ENCODE measurements around the gene DOCK4. TPM values are rescaled to one million over a fixed set of nuclear protein-coding genes. Genes with fewer than 3 reads are reported as not detected.

DOCK4 gene
- total RNA-seq, 1 experiment from 2014 or later, result 3.4 TPM

DNA sequence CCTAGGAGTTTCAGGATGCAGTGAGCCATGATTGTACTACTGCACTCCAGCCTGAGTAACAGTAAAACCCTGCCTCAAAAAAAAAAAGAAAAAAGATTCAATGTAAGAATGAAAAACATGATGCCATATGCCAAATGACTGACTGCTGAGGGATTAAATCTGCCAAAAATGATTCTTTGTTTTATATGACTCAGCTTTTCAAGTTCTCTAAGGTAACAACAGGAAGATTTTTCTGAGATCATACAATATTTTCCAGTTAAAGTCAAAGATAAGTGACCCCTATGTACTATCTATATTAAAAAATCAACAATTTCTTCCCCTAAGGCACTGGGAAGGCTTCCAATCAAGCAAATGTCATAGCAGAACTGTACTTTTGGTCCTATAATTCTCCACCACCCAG, 372.7 kb downstream of the DOCK4 start:
- no peak overlapping the region for H3K4me3 Mint-ChIP-seq (ENCODE audit: low read depth, unreplicated experiment)
- BruUV-seq (replicated peaks), result no TSS peak
- no peaks in the 10 kb centered on the region for H3K27me3 Mint-ChIP-seq (ENCODE audit: unreplicated experiment)
- no peak overlapping the region for H3K27ac Mint-ChIP-seq (ENCODE audit: unreplicated experiment)
- CTCF ChIA-PET, result no interaction called here
- H3K9me3 Mint-ChIP-seq (ENCODE audit: low read depth, unreplicated experiment), result peaks cover 6% of the 10 kb centered on the region
- TF ChIP-seq, protein P1, sequence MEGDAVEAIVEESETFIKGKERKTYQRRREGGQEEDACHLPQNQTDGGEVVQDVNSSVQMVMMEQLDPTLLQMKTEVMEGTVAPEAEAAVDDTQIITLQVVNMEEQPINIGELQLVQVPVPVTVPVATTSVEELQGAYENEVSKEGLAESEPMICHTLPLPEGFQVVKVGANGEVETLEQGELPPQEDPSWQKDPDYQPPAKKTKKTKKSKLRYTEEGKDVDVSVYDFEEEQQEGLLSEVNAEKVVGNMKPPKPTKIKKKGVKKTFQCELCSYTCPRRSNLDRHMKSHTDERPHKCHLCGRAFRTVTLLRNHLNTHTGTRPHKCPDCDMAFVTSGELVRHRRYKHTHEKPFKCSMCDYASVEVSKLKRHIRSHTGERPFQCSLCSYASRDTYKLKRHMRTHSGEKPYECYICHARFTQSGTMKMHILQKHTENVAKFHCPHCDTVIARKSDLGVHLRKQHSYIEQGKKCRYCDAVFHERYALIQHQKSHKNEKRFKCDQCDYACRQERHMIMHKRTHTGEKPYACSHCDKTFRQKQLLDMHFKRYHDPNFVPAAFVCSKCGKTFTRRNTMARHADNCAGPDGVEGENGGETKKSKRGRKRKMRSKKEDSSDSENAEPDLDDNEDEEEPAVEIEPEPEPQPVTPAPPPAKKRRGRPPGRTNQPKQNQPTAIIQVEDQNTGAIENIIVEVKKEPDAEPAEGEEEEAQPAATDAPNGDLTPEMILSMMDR (IDR thresholded peaks at IDR 0.05; ENCODE audit: unreplicated experiment), result no peak
- H3K4me1 Mint-ChIP-seq (ENCODE audit: low read depth, unreplicated experiment), result no peaks in the 10 kb centered on the region
- DNase-seq, result no peak
- intact Hi-C loops (cut with micrococcal nuclease; ENCODE audit: unreplicated experiment), result no loop called here
- no peaks in the 10 kb centered on the region for H3K36me3 Mint-ChIP-seq (ENCODE audit: insufficient read depth, unreplicated experiment)

DNA sequence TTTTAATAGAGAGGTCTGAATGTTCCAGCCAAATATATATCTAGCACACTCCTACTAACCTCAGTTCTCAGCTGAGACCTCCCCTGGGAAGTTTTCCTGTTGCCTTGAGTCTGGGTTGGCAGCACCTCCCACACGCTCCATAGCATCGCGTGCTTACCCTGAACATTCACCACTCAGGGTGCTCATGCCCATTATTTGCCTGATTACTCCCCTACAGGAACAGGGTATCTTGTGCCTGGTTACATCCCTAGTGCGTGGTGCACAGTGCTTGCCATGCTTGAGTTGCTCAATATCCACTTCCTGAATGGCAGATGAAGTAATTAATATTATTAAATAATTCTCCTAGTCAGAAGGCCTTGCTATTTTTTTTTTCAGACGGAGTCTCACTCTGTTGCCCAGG, 374.0 kb downstream of the DOCK4 start:
- intact Hi-C loops (cut with micrococcal nuclease; ENCODE audit: unreplicated experiment), result no loop called here
- no peak for DNase-seq
- Mint-ChIP-seq H3K27ac (ENCODE audit: unreplicated experiment) (no peak overlapping the region), H3K9me3 (ENCODE audit: low read depth, unreplicated experiment) (peaks cover 6% of the 10 kb centered on the region), H3K36me3 (ENCODE audit: insufficient read depth, unreplicated experiment) (no peaks in the 10 kb centered on the region), H3K4me3 (ENCODE audit: low read depth, unreplicated experiment) (no peak overlapping the region), H3K4me1 (ENCODE audit: low read depth, unreplicated experiment) (no peaks in the 10 kb centered on the region), H3K27me3 (ENCODE audit: unreplicated experiment) (no peaks in the 10 kb centered on the region)
- BruUV-seq (replicated peaks), result no TSS peak
- TF ChIP-seq, protein P1 (IDR thresholded peaks at IDR 0.05; ENCODE audit: unreplicated experiment), result no peak
- CTCF ChIA-PET, result no interaction called here

DNA sequence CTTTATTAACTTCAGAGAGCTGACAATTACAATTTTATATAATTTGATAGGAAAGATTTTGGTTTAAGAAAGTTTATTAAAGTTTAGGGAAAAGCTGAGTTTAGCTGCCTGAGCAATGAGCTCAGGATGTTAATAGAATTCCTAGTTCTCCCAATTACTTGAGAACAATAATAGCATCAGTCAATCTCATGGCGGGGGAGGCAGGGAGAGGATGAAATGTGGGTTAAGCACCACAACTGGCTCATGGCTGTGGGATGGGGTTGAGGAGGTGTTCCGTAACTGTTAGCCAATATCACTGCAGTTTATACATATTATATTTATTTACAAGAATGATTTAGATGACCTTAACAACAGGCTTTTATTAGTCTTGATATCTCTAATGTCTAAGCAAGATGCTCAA, 377.0 kb downstream of the DOCK4 start:
- Mint-ChIP-seq H3K36me3 (ENCODE audit: insufficient read depth, unreplicated experiment) (no peaks in the 10 kb centered on the region), H3K9me3 (ENCODE audit: low read depth, unreplicated experiment) (no peaks in the 10 kb centered on the region), H3K4me1 (ENCODE audit: low read depth, unreplicated experiment) (no peaks in the 10 kb centered on the region), H3K27me3 (ENCODE audit: unreplicated experiment) (no peaks in the 10 kb centered on the region), H3K4me3 (ENCODE audit: low read depth, unreplicated experiment) (no peak overlapping the region), H3K27ac (ENCODE audit: unreplicated experiment) (no peak overlapping the region)
- CTCF ChIA-PET, result no interaction called here
- DNase-seq, result no peak
- no TSS peak for BruUV-seq (replicated peaks)
- TF ChIP-seq, protein P1 (IDR thresholded peaks at IDR 0.05; ENCODE audit: unreplicated experiment), result no peak
- intact Hi-C loops (cut with micrococcal nuclease; ENCODE audit: unreplicated experiment), result no loop called here

DNA sequence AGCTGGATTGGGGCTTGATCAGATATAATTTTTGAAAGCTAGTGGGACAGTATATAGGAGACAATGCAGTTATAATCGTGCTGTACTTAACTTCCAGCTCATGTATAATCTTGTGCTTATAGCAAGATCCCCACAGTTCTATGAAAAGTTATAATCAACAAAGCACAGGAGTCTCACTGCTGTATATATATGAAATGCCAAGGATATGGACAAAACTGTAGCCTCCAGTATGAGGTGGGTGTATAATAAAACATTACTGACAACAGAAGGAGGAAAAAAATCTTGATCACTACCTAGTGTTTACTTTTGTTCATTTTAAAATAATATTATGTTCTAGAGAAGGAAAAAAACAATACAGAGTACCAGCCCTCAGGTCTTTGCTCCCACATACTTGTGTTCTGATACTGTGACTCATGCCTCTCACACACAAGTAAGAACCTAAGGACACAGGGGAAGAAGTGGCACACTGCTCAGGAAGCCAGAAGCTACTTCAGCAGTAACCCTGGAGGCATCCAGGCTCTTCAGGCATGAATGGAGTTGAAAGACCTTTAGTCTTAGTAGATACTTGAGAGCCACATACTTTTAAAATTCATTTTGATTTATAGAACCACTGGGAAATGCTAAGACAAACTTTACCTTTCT, 378.2 kb downstream of the DOCK4 start:
- H3K4me1 Mint-ChIP-seq (ENCODE audit: low read depth, unreplicated experiment), result no peaks in the 10 kb centered on the region
- H3K4me3 Mint-ChIP-seq (ENCODE audit: low read depth, unreplicated experiment), result no peak overlapping the region
- no peaks in the 10 kb centered on the region for H3K36me3 Mint-ChIP-seq (ENCODE audit: insufficient read depth, unreplicated experiment)
- DNase-seq, result no peak
- no peaks in the 10 kb centered on the region for H3K27me3 Mint-ChIP-seq (ENCODE audit: unreplicated experiment)
- CTCF ChIA-PET, result no interaction called here
- BruUV-seq (replicated peaks), result no TSS peak
- intact Hi-C loops (cut with micrococcal nuclease; ENCODE audit: unreplicated experiment), result no loop called here
- TF ChIP-seq, protein P1 (IDR thresholded peaks at IDR 0.05; ENCODE audit: unreplicated experiment), result no peak
- no peaks in the 10 kb centered on the region for H3K9me3 Mint-ChIP-seq (ENCODE audit: low read depth, unreplicated experiment)
- no peak overlapping the region for H3K27ac Mint-ChIP-seq (ENCODE audit: unreplicated experiment)

Measured in Calu3 (cell line).